HepG2 (cell line): ENCODE results near the gene EEIG1. TPM values are rescaled to one million over a fixed set of nuclear protein-coding genes. Genes with fewer than 3 reads are reported as not detected.

Experiments
- CEBPZ ChIP-seq: IDR thresholded peaks from 2 replicates; pipeline ENCODE4 v1.6.1; 2012; ENCODE audit warnings: low read length, improper control_type of control experiment
- HDAC6 ChIP-seq: fragments of 200-600 bp; sonication (generic); IDR thresholded peaks from 2 replicates; pipeline ENCODE4 v1.7.0; 2017; ENCODE audit warnings: mild to moderate bottlenecking, antibody characterized with exemption, low read length, low read depth
- HOXD1 ChIP-seq: sonication (generic); formaldehyde crosslinking; IDR thresholded peaks from 2 replicates; pipeline ENCODE4 v1.5.0; 2020; ENCODE audit warnings: missing genetic modification reagents
- JUND ChIP-seq: sonication (generic); formaldehyde crosslinking; IDR thresholded peaks from 2 replicates; pipeline ENCODE4 v1.8.0; 2022; ENCODE audit warnings: mild to moderate bottlenecking, missing genetic modification reagents
- LCORL ChIP-seq, 2 experiments: fragments of 450-650 bp in 1 of 2; sonication (generic) in 1 of 2; formaldehyde crosslinking in 1 of 2; IDR thresholded peaks; 2 replicates each; pipeline versions ENCODE4 v1.5.0 to v1.6.1; 2017 to 2020; ENCODE audit warnings: antibody characterized with exemption in 1 of 2, missing genetic modification reagents in 1 of 2
- PLSCR1 ChIP-seq: sonication (generic); formaldehyde crosslinking; IDR thresholded peaks from 2 replicates; pipeline ENCODE4 v1.5.0; 2020; ENCODE audit warnings: missing genetic modification reagents, mild to moderate bottlenecking, borderline replicate concordance
- RARA ChIP-seq: IDR thresholded peaks from 2 replicates; pipeline ENCODE4 v1.6.1; 2016; ENCODE audit warnings: missing genetic modification reagents, missing compliant biosample characterization
- RNF219 ChIP-seq: sonication (generic); formaldehyde crosslinking; IDR thresholded peaks from 2 replicates; pipeline ENCODE4 v1.5.0; 2020; ENCODE audit warnings: mild to moderate bottlenecking, missing genetic modification reagents
- RXRB ChIP-seq: IDR thresholded peaks from 2 replicates; pipeline ENCODE4 v1.6.1; 2016; ENCODE audit warnings: borderline replicate concordance, missing genetic modification reagents, missing compliant biosample characterization
- SIX4 ChIP-seq: sonication (generic); formaldehyde crosslinking; IDR thresholded peaks from 2 replicates; pipeline ENCODE4 v1.4.0; 2020; ENCODE audit warnings: missing genetic modification reagents
- ZBTB39 ChIP-seq: sonication (generic); formaldehyde crosslinking; IDR thresholded peaks from 2 replicates; pipeline ENCODE4 v1.5.0; 2020; ENCODE audit warnings: missing genetic modification reagents
- ZNF18 ChIP-seq: sonication (generic); formaldehyde crosslinking; IDR thresholded peaks from 2 replicates; pipeline ENCODE4 v1.8.0; 2022; ENCODE audit warnings: mild to moderate bottlenecking, missing genetic modification reagents; ENCODE audit not compliant: insufficient replicate concordance
- ZNF263 ChIP-seq: sonication (generic); formaldehyde crosslinking; IDR thresholded peaks from 2 replicates; pipeline ENCODE4 v1.4.0; 2020; ENCODE audit warnings: missing genetic modification reagents
- ZNF354B ChIP-seq: sonication (generic); formaldehyde crosslinking; IDR thresholded peaks from 2 replicates; pipeline ENCODE4 v1.8.0; 2022; ENCODE audit warnings: mild to moderate bottlenecking, missing genetic modification reagents
- ZNF710 ChIP-seq: sonication (generic); formaldehyde crosslinking; IDR thresholded peaks from 2 replicates; pipeline ENCODE4 v1.5.0; 2020; ENCODE audit warnings: mild to moderate bottlenecking, missing genetic modification reagents, borderline replicate concordance
- polyA plus RNA-seq, 8 experiments: library from polyadenylated mRNA; depleted of rRNA in 3 of 8; stranded (reverse) in 7 of 8; unstranded in 1 of 8; fragments of >200 nt; fragmentation: Illumina TruSeq in 4 of 8; extraction: Trizol in 4 of 8; gene quantifications; 2 replicates each; pipeline versions ENCODE4 v1.2.1 to v1.2.3, GENCODE V29; 2011 to 2016; ENCODE audit warnings: low read depth in 4 of 8, missing spikeins in 1 of 8, mixed read lengths in 1 of 8; ENCODE audit not compliant: insufficient read depth in 1 of 8
- total RNA-seq, 5 experiments: library from RNA; depleted of rRNA; stranded (reverse); fragments of >200 nt; fragmentation: Illumina TruSeq; extraction: Trizol; gene quantifications; 2 replicates each; pipeline ENCODE4 v1.2.3, GENCODE V29; 2016; ENCODE audit warnings: low read depth in 1 of 5

The EEIG1 gene
- total and polyA plus RNA-seq, 2 of the 13 experiments (the other 11 are each of a cell fraction or from before 2014, with no cell fraction given) = 16.6 to 25.2 TPM

- peak; percentile 80; the same call in 1 of the 2 replicates for TF ChIP-seq ZBTB39 (CRISPR knock-in tag)
- TF ChIP-seq LCORL (IDR thresholded peaks at IDR 0.05) = no peak
- peak; percentile 99 for TF ChIP-seq LCORL (CRISPR knock-in tag; IDR thresholded peaks at IDR 0.05)
- no peak for TF ChIP-seq HOXD1 (CRISPR knock-in tag)
- peak; percentile 84 for TF ChIP-seq ZNF18
- peak; percentile 94 for TF ChIP-seq ZNF710 (CRISPR knock-in tag)
- peak; percentile 92 for TF ChIP-seq RXRB (CRISPR knock-in tag)
- TF ChIP-seq HDAC6 = no peak
- peak; percentile 58 for TF ChIP-seq SIX4 (CRISPR knock-in tag)
- TF ChIP-seq PLSCR1 = no peak
- no peak for TF ChIP-seq CEBPZ
- peak; percentile 90 for TF ChIP-seq RARA (CRISPR knock-in tag)
- TF ChIP-seq RNF219 (CRISPR knock-in tag) = no peak
- TF ChIP-seq ZNF263 (CRISPR knock-in tag) = peak; percentile 68
- no peak for TF ChIP-seq ZNF354B
- peak; percentile 64 for TF ChIP-seq JUND
- TF ChIP-seq, all 625 proteins: peak for 329
Measured at GRCh38 chr9:127950513-127951289, 30.1 kb downstream of the EEIG1 start (continued).
